ENCODE measurements around the gene ERMP1.

The ERMP1 gene

GRCh38 chr9:5852987-5853386 lies 20.1 kb upstream of the ERMP1 start:
- no peak for DNase-seq

GRCh38 chr9:5851445-5851844 lies 18.5 kb upstream of the ERMP1 start:
- DNase-seq = no peak

- no peak for DNase-seq
Observed at GRCh38 chr9:5850724-5851122, 17.8 kb upstream of the ERMP1 start.

GRCh38 chr9:5848372-5848882 lies 15.5 kb upstream of the ERMP1 start:
- DNase-seq = no peak

GRCh38 chr9:5846501-5846921 lies 13.6 kb upstream of the ERMP1 start:
- DNase-seq = no peak

- no peak for DNase-seq
Observed at GRCh38 chr9:5846096-5846495, 13.2 kb upstream of the ERMP1 start.

- no peak for DNase-seq
Observed at GRCh38 chr9:5845157-5845531, 12.2 kb upstream of the ERMP1 start.

- no peak for DNase-seq
Observed at GRCh38 chr9:5843794-5844471, 11.0 kb upstream of the ERMP1 start.

- DNase-seq = no peak
Observed at GRCh38 chr9:5842929-5843793, 10.2 kb upstream of the ERMP1 start.

GRCh38 chr9:5841771-5842573 lies 9.1 kb upstream of the ERMP1 start:
- DNase-seq = no peak

- DNase-seq = no peak
Observed at GRCh38 chr9:5840788-5841187, 7.9 kb upstream of the ERMP1 start.

GRCh38 chr9:5839572-5839902 lies 6.6 kb upstream of the ERMP1 start:
- no peak for DNase-seq

GRCh38 chr9:5838884-5839571 lies 6.1 kb upstream of the ERMP1 start:
- no peak for DNase-seq

- no peak for DNase-seq
Observed at GRCh38 chr9:5835808-5836207, 2.9 kb upstream of the ERMP1 start.

- DNase-seq = no peak
Observed at GRCh38 chr9:5834214-5834613, 1.3 kb upstream of the ERMP1 start.

- DNase-seq = no peak
Observed at GRCh38 chr9:5832071-5832537, 813 bp downstream of the ERMP1 start.

GRCh38 chr9:5825895-5826622 lies 6.9 kb downstream of the ERMP1 start:
- no peak for DNase-seq

- DNase-seq = no peak
Observed at GRCh38 chr9:5825223-5825622, 7.7 kb downstream of the ERMP1 start.

GRCh38 chr9:5820425-5820824 lies 12.5 kb downstream of the ERMP1 start:
- no peak for DNase-seq

GRCh38 chr9:5819174-5819573 lies 13.7 kb downstream of the ERMP1 start:
- DNase-seq = no peak

GRCh38 chr9:5818424-5819142 lies 14.3 kb downstream of the ERMP1 start:
- DNase-seq = no peak
